HS-5 (cell line): ENCODE measurements around the gene PSENEN.

Source experiments
- DNase-seq: peaks from one replicate; pipeline ENCODE4 v3.0.0-alpha.2; 2012; ENCODE audit warnings: low read depth

PSENEN gene, protein sequence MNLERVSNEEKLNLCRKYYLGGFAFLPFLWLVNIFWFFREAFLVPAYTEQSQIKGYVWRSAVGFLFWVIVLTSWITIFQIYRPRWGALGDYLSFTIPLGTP

DNA sequence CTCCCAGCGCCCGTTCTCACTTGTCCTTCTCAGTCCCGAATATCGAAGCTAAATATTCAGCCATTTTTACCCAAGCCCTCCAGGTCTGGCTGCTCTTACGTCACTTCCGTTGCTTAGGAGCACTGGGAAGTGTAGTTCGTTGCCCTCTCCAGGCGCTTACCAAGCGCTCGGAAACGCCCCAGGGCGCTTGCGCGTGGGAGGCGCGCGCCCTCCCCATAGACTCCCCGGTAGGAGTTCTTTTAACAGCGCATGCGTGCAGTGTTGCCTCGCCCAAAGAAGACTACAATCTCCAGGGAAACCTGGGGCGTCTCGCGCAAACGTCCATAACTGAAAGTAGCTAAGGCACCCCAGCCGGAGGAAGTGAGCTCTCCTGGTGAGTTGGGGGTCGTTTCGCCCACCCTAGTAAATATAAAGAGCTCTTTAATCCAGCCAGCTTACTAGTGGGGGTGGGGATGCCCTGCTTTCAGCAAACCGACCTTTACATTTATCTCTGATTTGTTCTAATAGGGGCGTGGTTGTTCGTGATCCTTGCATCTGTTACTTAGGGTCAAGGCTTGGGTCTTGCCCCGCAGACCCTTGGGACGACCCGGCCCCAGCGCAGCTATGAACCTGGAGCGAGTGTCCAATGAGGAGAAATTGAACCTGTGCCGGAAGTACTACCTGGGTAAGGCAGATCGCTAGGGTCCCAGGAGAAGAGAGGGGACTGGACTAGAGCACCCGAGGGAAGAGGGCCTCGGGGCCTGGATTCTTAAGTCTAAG, at the start of gene PSENEN, which contains the start of gene U2AF1L4:
PSENEN (plus strand) TSS at position 324 of the 759 bp plus-strand sequence; CDS start at position 604, 280 bp downstream.
U2AF1L4 (minus strand) TSS at position 91 of the 759 bp plus-strand sequence; CDS start at position 64, 27 bp downstream.
- peak; percentile 95 for DNase-seq

DNA sequence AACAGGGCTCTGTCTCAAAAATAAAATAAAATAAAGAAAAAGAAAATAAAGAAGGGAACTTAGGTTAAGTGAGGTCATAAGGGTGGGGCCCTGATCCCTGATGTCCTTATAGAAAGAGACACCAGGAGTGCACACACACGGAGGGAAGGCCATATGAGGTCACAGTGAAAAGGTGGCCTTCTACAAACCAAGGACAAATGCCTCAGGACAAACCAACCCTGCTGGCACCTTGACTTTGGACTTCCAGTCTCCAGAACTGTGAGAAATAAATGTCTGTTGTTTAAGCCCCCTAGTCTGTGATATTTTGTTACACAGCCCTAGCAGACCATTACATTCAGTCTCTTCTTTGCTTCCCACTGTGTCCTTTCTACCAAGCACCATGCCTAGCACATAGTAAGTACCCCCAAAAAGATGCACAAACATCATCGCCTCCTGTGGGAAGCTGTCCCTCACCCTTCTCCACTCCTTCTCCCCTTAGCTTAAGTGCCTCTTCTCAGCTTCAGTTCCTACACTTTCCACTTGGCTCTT, 49.5 kb upstream of the PSENEN start:
- no peak for DNase-seq

DNA sequence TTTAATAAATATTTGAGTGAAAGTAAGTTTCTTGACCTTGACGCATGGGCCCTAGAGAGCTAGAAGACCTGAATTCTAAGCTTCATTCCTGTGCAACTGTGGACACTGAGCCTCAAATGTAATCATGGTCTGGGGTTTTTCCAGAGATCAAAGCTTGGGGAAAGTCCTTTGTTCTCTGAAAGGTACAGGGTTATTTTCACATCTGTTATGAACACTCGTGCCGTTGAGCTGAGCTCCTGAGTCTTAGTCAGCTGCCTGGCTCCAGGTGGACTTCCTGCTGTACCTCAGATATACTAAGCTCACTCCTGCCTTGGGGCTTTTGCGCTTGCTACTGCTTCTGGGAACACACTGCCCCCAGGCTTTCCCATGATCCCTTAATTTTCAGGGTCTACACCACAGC, 48.6 kb upstream of the PSENEN start:
- no peak for DNase-seq

DNA sequence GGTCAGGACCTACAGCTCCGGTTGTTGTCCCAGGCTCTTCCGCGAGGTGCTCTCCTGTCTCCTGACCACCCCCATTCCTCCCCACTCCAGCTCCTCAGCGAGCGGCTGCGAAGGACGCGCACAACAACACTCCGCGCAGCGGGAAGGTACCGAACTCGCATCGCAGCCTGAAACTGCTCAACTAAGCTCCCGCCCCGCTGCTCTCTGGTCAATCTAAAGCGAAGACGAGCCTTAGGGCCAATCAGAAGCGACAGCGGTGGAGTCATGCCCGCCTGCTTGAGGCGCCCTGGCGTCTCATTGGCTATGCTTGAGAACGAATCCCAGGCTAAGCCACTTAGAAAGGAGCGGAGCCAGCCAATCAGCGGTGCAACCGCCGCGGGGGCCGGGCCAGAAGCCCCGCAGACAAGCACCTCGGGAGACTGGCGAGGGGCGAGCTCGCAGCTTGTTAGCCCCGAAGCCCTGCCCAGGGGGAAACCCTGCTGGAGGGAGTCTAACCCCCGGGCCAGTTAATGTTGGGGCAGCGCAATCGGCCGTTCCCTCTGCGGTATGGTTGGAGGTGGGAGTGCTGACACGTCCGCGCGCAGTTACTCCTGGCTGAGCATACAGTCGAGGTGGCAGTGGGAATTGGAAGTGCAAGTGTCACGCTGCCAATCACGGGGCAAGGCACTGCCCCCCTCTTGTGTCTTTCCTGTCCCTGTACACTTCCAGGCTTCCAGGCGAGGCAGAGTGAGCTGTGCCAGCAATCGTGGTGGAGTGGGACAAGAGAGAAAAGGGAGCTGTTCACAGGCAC, 43.0 kb upstream of the PSENEN start:
- DNase-seq: peak; percentile 92

DNA sequence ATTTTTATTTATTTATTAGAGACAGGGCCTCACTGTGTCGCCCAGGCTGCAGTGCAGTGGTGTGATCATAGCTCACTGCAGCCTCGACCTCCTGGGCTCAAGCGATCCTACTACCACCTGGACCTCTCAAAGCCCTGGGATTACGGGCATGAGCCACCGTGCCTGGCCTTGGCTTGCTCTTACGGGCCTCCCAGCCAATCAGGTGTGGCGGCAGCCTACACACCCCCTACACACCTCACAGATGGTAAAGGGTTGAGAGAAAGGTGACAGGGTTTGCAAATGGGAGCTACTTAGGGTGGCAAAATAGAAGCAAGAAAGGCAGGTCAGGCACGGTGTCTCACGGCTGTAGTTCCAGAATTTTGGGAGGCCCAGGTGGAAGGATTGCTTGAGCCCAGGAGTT, 42.1 kb upstream of the PSENEN start:
- DNase-seq: no peak

DNA sequence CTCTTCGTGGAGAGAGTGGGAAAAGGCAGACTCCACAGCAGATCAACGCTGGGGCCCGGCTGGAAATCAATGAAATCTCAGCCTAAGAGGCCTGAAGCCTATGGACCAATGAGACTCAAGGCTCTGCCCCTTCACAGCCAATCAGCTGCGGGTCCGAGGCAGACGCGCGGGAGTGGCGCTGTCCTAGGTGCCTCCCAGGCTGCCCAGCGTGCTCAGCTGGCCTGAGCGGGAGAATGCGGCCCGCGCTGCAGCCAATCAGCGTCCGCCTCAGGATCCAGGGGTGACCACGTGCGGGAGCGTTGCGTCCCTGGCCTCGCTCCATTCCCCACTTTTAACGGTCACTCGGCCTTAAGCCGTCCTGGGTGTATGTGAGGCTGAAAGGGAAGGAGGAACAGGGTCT, 41.2 kb upstream of the PSENEN start, which contains the start of gene ZBTB32:
ZBTB32 (plus strand) TSS at position 341 of the 400 bp plus-strand sequence. CDS start 10,069 bp downstream, outside the sequence.
- DNase-seq: no peak

DNA sequence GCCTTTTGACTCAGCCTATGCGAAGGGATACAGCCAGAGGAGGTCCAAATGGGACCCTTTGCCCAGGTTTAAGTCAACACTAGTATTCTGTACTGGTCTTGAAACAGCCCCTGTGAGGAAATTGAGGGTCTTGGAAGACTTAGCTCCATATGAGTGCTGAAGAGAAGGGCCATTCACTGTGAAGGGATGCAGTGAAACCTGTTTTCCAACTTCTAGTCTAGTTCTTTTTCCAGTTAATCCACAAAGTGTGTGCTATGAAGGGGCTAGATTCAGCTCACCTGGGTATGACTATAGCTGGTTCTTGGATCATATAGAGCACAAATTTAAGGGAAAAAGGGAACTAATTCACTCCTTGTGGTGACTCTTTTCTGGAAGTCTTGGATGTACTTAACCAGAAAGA, 37.1 kb upstream of the PSENEN start:
- no peak for DNase-seq

DNA sequence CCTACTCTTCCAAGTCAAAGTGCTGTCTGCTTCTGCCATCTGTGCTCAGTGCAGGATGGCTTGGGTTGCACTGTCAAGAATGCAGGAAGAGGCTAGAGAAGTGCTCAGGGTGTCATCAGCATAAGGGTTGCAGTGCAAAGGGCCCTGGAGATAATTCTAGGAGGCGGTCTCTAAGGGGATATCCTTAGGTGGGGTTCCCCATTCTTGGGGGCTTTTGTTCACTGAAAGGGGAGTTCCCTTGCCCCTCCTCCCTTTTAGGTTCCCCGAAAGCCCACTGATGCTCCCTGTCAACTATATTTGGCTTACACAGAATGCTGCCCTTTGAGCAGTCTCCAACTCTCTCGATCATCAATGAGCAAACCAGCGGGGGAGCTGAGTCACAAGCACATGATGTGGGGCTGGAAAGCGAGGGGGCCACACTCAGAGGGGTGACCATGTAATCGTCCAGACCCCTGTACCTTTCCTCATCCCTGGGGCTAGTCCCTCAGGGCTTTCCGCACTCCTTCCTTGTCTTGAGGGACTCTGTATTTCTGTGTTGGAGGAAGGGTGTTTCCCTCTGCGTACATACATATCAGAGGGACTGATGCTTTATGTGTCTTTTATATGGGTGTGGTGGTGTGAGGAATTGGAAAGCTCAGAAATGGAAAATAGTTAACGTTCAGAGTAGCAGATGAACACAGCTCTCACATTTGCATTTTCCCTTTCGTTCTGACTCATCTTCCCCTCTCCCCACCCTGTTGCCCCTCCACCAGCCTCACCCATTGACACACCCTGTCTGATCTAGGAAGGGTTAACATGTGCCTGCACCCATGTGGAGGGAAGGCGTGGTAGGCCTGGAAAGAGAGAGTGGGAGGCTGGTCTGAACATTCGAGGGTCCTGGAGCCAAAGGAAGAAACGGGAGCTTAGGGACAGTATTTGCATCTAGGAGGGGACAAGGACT, 34.4 kb upstream of the PSENEN start:
- DNase-seq: no peak

DNA sequence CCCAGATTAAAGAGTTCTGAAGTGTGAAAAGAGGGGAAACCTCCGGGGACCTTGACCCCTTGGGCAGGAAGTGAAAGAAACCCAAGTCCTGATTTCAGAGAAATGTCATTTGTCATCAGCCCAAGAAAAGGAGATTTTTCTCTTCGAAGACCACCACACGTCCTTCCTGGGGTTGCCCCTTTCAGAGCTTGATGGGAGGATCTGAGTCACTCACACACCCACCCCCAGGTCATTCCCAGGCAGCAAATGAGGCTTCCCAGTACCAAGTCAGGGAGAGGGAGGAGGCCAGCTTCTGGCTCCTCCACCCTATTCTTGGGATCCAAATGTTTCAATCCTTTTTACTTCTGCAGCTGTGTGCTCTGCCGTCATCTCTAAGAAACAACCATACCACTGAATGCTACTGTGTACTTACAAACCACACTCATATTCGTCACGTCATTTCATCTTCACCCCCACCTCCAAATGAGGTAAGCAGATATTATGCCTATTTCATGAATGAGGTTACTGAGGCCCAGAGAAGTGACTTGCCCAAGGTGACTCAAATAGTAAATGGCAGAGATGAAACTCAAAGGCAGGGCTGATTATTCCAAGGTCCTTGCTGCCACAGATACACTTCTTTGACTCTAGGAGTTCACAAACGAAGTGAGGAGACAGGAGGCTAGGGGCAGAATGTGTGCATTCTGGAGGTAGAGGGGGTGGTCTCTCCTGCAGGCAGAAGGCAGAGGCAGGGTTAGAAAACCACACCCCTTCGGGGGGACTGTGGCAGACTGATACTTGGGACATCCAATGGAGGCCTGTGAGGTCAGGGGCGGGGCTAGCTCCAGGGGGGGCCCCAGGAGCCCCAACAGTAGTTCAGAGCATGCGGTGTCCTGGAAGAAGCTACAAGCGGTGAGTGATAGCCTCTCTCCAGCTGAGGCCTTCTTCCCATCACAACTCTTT, 32.6 kb upstream of the PSENEN start:
- no peak for DNase-seq

DNA sequence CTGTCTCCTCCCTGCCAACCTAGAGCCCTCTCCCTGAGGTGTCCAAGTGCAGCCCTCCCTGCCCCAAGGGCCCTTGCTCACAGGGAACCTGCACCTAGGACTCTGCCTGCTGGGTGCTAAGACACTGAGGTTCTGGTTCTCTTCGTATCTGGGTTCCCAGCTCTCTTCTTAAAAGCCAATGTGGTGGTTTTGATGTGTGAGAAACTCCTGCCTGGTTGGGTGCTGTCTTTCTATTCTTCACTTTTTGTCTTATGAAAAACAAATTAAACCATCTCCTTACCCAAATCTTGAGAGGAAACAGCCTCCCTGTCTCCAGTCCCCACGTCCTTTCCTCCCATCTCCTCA, 32.0 kb upstream of the PSENEN start:
- no peak for DNase-seq

DNA sequence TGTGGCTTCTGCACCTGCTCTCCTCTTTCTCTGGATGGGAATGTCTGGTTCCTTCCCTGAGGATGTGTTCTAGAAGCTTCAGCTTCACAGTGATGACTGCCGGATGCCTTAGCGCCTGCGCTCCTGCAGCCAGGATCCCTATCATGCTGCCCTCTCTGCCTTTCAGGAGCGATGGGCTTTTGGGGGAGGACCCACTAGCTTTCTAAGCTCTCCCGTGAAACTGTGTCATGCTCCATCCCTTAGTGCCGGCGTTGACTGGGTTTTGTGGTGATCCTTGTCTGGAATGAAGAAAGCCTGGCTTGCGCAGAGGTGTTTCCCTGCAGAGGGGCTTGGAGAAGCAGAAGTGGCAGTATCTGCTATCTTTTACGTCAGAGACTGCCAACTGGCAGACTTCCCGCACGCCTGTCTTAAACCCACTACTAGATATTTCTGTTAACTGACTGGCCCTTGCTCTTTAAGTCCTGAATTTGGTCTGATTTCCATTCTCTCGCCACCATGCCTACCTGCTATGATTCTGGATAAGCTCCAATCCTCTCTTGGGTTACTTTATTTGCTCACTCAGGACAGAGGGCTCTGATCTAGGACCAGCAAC, 31.5 kb upstream of the PSENEN start:
- DNase-seq: no peak

DNA sequence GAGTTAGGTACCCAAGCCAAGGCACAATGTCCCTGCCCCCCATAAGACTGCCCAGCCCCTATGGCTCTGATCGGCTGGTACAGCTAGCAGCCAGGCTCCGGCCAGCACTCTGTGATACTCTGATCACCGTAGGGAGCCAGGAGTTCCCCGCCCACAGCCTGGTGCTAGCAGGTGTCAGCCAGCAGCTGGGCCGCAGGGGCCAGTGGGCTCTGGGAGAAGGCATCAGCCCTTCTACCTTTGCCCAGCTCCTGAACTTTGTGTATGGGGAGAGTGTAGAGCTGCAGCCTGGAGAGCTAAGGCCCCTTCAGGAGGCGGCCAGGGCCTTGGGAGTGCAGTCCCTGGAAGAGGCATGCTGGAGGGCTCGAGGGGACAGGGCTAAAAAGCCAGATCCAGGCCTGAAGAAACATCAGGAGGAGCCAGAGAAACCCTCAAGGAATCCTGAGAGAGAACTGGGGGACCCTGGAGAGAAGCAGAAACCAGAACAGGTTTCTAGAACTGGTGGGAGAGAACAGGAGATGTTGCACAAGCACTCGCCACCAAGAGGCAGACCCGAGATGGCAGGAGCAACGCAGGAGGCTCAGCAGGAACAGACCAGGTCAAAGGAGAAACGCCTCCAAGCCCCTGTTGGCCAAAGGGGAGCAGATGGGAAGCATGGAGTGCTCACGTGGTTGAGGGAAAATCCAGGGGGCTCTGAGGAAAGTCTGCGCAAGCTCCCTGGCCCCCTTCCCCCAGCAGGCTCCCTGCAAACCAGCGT, 30.7 kb upstream of the PSENEN start:
- no peak for DNase-seq

DNA sequence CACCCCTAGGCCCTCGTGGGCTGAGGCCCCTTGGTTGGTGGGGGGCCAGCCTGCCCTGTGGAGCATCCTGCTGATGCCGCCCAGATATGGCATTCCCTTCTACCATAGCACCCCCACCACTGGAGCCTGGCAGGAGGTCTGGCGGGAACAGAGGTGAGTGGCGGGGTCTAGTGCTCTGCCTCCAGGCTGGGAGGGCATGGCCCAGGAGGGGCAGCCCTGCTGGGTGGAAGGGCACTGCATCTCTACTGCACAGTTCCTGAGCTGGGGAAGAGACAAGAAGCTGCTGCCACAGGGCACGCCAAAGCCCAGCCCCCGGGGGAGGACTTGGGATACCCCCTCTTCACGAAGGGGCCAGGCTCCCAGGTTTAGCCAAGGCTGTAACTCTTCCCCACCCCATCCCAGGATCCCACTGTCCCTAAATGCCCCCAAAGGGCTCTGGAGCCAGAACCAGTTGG, 30.1 kb upstream of the PSENEN start:
- no peak for DNase-seq

DNA sequence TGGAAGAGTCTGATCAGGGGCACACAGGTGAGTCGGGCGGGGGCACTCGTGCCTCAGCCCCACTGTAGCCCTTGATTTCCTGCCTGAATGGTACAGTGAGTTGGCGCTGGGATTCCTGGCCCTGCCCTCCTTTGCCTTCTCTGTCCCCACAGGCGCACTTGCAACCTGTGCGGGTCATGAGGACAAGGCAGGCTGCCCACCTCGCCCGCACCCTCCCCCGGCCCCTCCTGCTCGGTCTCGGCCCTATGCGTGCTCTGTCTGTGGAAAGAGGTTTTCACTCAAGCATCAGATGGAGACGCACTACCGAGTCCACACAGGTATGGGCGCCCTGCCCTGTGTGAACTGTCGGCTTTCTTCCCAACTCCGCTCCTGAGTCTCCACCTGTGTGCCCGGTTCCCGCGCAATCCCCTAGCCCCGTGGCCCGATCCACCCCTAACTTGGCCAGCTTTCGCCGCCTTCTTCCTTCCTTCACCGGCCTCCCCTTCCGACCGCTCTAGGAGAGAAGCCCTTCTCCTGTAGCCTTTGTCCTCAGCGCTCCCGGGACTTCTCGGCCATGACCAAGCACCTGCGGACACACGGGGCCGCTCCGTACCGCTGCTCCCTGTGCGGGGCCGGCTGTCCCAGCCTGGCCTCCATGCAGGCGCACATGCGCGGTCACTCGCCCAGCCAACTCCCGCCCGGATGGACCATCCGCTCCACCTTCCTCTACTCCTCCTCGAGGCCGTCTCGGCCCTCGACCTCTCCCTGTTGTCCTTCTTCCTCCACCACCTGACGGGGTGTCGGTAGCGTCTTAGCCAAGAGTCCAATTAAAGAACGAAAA, 29.3 kb upstream of the PSENEN start:
- DNase-seq: peak; percentile 26

DNA sequence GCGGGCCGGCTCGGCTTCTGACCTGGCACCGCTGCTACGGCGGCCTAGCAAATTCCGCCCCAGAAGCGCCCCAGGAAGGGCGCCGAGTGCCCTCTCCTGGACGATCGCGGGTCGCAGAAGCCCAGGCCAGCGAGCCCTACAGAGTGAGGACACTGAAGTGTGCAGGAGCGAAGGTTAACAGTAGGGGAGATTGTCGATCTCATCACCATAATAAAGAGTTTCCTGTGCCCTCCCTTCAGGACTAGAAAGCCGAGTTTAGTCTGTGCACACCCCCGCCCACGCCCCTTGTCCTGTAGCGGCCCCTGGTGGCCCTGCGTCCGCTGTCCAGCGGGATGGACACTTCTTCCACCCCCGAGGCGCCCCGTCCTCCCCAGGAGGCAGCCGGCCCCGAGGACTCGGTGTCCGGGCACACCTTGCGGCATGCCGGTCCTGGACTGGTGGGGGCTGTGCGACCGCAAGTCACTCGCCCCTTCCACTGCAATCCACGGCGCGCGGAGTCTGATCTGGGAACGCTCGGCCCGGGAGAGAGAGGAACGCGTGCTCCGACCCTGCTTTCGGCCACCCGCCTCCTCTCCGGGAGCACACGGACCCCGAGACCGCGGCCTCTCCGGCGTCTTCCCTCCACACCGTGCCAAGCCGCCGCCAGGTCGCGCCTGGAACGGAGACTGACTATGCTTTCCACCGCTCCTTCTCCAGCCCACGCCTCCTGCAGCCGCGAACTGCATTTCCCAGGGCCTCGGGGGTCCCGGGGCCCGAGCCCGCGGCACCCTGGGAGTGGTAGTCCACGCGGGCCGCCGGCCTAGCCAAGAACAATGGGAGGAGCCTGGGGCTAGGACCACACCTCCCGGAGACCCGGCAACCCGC, 28.4 kb upstream of the PSENEN start:
- peak; percentile 81 for DNase-seq

DNA sequence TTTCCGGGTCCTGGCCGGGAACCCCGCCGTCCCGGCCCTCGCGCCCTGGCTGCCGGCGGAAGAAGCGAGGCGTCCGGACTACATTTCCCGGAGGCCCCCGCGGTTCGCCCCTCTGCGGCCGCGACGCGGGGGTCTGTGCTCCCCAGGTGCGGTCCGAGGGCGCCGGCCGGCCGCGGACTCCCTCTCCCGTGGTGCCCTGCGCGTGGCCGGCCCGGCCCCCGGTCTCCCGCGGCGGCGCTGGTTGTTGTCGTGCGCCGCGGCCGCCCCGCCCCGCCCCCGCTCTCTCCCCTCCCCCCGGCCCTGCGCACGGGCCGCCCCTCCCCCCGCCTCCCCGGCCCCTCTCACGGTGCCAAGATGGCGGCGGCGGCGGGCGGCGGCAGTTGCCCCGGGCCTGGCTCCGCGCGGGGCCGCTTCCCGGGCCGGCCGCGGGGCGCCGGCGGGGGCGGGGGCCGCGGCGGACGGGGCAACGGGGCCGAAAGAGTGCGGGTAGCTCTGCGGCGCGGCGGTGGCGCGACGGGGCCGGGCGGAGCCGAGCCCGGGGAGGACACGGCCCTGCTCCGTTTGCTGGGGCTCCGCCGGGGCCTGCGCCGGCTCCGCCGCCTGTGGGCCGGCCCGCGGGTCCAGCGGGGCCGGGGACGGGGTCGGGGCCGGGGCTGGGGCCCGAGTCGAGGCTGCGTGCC, 27.6 kb upstream of the PSENEN start, which contains the start of gene KMT2B:
KMT2B (plus strand) TSS at position 339 of the 680 bp plus-strand sequence; CDS start at position 355, 16 bp downstream.
- DNase-seq: no peak
